Natural killer cell (primary cell): ENCODE results near the gene CARD11. TPM values are rescaled to one million over a fixed set of nuclear protein-coding genes. Genes with fewer than 3 reads are reported as not detected.

Source experiments
- ATAC-seq, 3 donors: fragments of 150-1000 bp in 2 of 3; fragments of 200-7000 bp in 1 of 3; cut with Tn5 transposase; 1 replicate in 1 of 3; 2 replicates in 2 of 3; pipeline ENCODE4 v1.10.0; 2021; ENCODE audit warnings: mild to moderate bottlenecking in 2 of 3, moderate library complexity in 2 of 3
- DNase-seq, 2 donors: peaks; one replicate each; pipeline versions ENCODE4 v3.0.0 to v3.0.0-alpha.2; 2013 to 2021; ENCODE audit warnings: mixed read lengths in 1 of 2
- H3K27ac ChIP-seq: one replicate; pipeline ENCODE4 v1.5.1; 2013; ENCODE audit warnings: mild to moderate bottlenecking, low read length
- H3K27me3 ChIP-seq: one replicate; pipeline ENCODE4 v1.6.1; 2013; ENCODE audit warnings: low read length; ENCODE audit not compliant: control insufficient read depth, insufficient read depth
- H3K36me3 ChIP-seq: one replicate; pipeline ENCODE4 v1.6.1; 2013; ENCODE audit warnings: low read length; ENCODE audit not compliant: control insufficient read depth, insufficient read depth
- H3K4me1 ChIP-seq: one replicate; pipeline ENCODE4 v1.6.1; 2013; ENCODE audit warnings: low read length; ENCODE audit not compliant: control insufficient read depth, insufficient read depth
- H3K4me3 ChIP-seq: one replicate; pipeline ENCODE4 v1.5.1; 2013; ENCODE audit warnings: low read length
- H3K9me3 ChIP-seq: one replicate; pipeline ENCODE4 v1.6.1; 2013; ENCODE audit warnings: low read length; ENCODE audit not compliant: control insufficient read depth, insufficient read depth
- H3K27ac Mint-ChIP-seq, 2 donors: one replicate each; pipeline ENCODE4 v1.8.0; 2022; ENCODE audit warnings: mild to moderate bottlenecking in 2 of 2, mixed read lengths in 2 of 2, moderate library complexity in 1 of 2
- H3K27me3 Mint-ChIP-seq, 2 donors: one replicate each; pipeline ENCODE4 v1.8.0; 2022; ENCODE audit warnings: low read depth in 2 of 2, mixed read lengths in 2 of 2
- H3K36me3 Mint-ChIP-seq: one replicate; pipeline ENCODE4 v1.8.0; 2022; ENCODE audit warnings: mixed read lengths
- H3K4me1 Mint-ChIP-seq, 2 donors: one replicate each; pipeline ENCODE4 v1.8.0; 2022; ENCODE audit warnings: mixed read lengths in 2 of 2
- H3K4me3 Mint-ChIP-seq: one replicate; pipeline ENCODE4 v1.8.0; 2022; ENCODE audit warnings: mild to moderate bottlenecking, moderate library complexity, mixed read lengths
- H3K9me3 Mint-ChIP-seq, 2 donors: one replicate each; pipeline ENCODE4 v1.8.0; 2022; ENCODE audit warnings: mixed read lengths in 2 of 2
- WGBS: methylation state at CpG from one replicate; pipeline ENCODE4 v1.1.7; 2013; ENCODE audit warnings: missing lambda C conversion rate; ENCODE audit not compliant: insufficient coverage; 5-methylcytosine and 5-hydroxymethylcytosine counted together
- intact Hi-C: fragments of 100-400 bp; cut with micrococcal nuclease; formaldehyde crosslinking; loops from one replicate; pipeline ENCODE4 v1.14.2; 2022
- total RNA-seq, 4 donors: library from RNA; stranded (reverse); fragments of 120-200 nt in 1 of 4; gene quantifications; one replicate each; pipeline versions ENCODE4 v1.2.3 to v1.2.4, GENCODE V29; 2013 to 2022
- TF ChIP-seq, protein P1 (sequence below): fragments of 200-600 bp; IDR thresholded peaks from one replicate; pipeline ENCODE4 v1.8.0; 2022; ENCODE audit warnings: antibody characterized with exemption

CARD11 gene
- total RNA-seq, 3 donors from 2014 or later (not counting 1 experiment from before 2014, with no cell fraction given), result 196 to 233 (median 199) TPM

DNA sequence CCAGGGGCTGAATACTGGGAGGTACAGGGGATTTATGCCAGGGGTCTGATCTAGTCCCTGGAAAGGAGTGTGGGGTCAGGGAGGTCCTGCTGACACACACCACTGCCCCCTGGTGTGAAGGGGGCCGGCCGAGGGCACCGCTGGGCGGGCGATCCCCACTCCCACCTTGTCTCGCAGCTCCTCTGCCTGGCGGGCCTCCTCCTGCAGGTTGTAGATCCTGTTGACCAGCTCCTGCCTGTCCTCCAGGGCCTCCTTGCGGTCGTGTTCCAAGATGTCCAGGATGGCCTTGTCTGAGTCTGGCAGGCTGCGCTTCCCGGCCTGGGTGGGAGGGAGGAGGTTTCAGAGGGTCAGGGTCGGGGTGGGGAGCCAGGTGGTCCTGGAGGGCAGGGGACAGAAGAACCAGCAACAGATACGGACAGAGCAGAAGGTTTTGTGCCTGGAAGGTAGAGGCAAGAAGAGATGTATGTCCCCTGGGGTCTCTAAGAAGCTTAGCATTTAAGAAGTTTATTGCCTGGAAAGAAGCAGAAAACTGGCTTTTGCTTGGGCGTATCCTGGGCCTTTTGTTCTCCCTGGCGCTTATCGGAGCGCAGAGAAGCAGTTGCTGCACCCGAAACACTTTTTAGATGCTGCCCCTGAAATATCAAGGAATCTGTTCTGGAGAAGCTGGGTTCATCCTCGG, 105.0 kb downstream of the CARD11 start:
- no peaks in the 10 kb centered on the region for H3K27me3 Mint-ChIP-seq
- Histone ChIP-seq H3K4me1 (no peaks in the 10 kb centered on the region), H3K9me3 (no peaks in the 10 kb centered on the region), H3K27ac (no peak overlapping the region), H3K4me3 (no peak overlapping the region), H3K27me3 (no peaks in the 10 kb centered on the region), H3K36me3 (peaks cover 86% of the 10 kb centered on the region)
- ATAC-seq, result no peak
- intact Hi-C loops, result no loop called here
- H3K9me3 Mint-ChIP-seq, result no peaks in the 10 kb centered on the region
- no peaks in the 10 kb centered on the region for H3K36me3 Mint-ChIP-seq
- peaks cover 14 to 16% of the 10 kb centered on the region in 2 donors for H3K4me1 Mint-ChIP-seq
- no peak overlapping the region for H3K4me3 Mint-ChIP-seq
- H3K27ac Mint-ChIP-seq, result no peak overlapping the region
- WGBS, result 93% methylated on average over 19 of the region's 19 CpGs
- no peak for DNase-seq
- TF ChIP-seq, protein P1, sequence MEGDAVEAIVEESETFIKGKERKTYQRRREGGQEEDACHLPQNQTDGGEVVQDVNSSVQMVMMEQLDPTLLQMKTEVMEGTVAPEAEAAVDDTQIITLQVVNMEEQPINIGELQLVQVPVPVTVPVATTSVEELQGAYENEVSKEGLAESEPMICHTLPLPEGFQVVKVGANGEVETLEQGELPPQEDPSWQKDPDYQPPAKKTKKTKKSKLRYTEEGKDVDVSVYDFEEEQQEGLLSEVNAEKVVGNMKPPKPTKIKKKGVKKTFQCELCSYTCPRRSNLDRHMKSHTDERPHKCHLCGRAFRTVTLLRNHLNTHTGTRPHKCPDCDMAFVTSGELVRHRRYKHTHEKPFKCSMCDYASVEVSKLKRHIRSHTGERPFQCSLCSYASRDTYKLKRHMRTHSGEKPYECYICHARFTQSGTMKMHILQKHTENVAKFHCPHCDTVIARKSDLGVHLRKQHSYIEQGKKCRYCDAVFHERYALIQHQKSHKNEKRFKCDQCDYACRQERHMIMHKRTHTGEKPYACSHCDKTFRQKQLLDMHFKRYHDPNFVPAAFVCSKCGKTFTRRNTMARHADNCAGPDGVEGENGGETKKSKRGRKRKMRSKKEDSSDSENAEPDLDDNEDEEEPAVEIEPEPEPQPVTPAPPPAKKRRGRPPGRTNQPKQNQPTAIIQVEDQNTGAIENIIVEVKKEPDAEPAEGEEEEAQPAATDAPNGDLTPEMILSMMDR, result no peak

DNA sequence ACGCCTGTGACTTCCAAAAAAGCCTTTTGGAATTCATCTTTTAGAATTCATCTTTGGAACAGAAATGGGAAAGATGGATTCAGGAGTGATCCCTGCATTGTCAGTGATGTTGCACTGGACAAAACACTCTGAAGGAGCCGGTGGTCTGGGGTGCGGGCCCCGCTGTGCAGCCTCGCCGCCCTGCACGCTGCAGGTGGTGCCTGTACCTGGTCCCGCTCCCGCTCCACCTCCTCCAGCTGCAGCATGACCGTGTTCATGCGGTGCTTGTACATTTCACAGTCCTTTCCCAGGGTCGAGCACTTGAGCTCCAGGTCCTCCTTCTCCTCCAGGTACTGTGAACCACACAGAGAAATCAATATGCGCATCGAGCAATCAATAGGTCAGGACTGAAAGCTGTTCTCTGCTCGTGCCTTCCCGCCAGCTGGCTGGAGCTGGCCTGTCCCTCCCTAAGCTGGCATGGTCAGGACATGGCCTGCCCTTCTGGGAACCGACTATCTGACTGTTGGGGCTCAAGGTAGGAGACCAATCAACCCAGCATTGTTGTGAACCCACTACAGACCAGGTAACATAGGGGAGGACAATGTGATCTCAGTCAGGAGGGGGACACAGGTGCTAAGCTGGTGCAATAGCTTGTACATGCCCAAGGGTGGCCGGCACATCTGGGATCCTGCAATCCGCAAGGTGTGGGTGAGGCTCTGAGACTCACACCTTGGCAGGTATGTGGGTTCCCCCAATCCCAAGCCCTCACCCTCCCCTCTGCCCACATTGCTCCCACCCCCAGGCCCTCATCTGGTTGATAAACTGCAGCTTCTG, 105.8 kb downstream of the CARD11 start:
- Mint-ChIP-seq H3K4me3 (no peak overlapping the region), H3K27me3 (no peaks in the 10 kb centered on the region), H3K36me3 (no peaks in the 10 kb centered on the region), H3K4me1 (peaks cover 14 to 16% of the 10 kb centered on the region in 2 donors), H3K27ac (peak overlapping the region in 1 of 2 donors; percentile 52), H3K9me3 (no peaks in the 10 kb centered on the region)
- no peaks in the 10 kb centered on the region for H3K4me1 ChIP-seq
- H3K36me3 ChIP-seq, result peaks cover 82% of the 10 kb centered on the region
- intact Hi-C loops, result no loop called here
- no peaks in the 10 kb centered on the region for H3K27me3 ChIP-seq
- TF ChIP-seq, protein P1, result no peak
- WGBS, result 97% methylated on average over 19 of the region's 19 CpGs
- no peak overlapping the region for H3K4me3 ChIP-seq
- ATAC-seq (no peak), DNase-seq (no peak)
- H3K9me3 ChIP-seq, result no peaks in the 10 kb centered on the region
- no peak overlapping the region for H3K27ac ChIP-seq

DNA sequence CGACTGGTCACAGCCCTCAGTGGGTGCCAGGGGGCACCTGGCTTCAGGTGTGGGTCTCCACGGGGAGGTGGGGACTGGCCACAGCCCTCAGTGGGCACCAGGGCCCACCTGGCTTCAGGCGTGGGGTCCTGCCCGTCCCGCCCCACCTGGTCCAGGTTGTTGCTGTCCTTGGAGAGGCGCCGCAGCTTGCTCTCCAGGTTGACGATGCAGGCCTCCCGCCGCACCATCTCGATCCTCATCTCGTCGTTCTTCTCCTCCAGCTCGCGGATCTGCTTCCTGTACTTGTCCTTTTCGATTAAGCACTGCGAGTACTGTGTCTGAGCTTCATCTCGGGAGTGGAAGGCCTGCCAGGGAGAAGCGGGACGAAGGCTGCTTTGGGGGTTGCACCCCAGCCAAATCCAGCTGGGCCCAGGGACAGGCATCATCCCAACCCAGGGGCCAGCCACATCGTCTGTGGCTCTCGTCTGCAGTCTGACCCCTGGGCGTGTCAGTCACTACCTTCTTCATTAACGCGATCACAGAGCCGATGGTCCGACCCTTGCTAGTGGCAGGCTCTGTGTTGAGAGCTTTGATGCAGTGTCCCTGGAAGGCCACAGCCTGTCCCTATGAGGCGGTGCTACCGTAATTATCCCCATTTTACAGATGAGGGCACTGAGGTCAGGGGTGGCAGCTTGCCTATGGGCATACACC, 106.6 kb downstream of the CARD11 start:
- no peak overlapping the region for H3K4me3 ChIP-seq
- Mint-ChIP-seq H3K9me3 (no peaks in the 10 kb centered on the region), H3K27me3 (no peaks in the 10 kb centered on the region), H3K4me1 (peaks cover 11 to 14% of the 10 kb centered on the region in 2 donors), H3K27ac (peak overlapping the region in 1 of 2 donors; percentile 52), H3K4me3 (no peak overlapping the region), H3K36me3 (no peaks in the 10 kb centered on the region)
- no peaks in the 10 kb centered on the region for H3K9me3 ChIP-seq
- intact Hi-C loops, result no loop called here
- peaks cover 86% of the 10 kb centered on the region for H3K36me3 ChIP-seq
- 94% methylated on average over 29 of the region's 29 CpGs for WGBS
- no peak for DNase-seq
- TF ChIP-seq, protein P1, result no peak
- H3K4me1 ChIP-seq, result no peaks in the 10 kb centered on the region
- H3K27ac ChIP-seq, result no peak overlapping the region
- no peaks in the 10 kb centered on the region for H3K27me3 ChIP-seq
- no peak for ATAC-seq
